ENCODE results near the gene SYNC.

GRCh38 chr1:32715901-32716311 lies 13.3 kb upstream of the SYNC start:
- TF ChIP-seq EZH2 (optimal IDR thresholded peaks at IDR 0.05; ENCODE audit: low read depth, low read length) (no peak), EZH2phosphoT487 (IDR thresholded peaks at IDR 0.05; ENCODE audit: low read length) (no peak)
- TF ChIP-seq, protein P1, sequence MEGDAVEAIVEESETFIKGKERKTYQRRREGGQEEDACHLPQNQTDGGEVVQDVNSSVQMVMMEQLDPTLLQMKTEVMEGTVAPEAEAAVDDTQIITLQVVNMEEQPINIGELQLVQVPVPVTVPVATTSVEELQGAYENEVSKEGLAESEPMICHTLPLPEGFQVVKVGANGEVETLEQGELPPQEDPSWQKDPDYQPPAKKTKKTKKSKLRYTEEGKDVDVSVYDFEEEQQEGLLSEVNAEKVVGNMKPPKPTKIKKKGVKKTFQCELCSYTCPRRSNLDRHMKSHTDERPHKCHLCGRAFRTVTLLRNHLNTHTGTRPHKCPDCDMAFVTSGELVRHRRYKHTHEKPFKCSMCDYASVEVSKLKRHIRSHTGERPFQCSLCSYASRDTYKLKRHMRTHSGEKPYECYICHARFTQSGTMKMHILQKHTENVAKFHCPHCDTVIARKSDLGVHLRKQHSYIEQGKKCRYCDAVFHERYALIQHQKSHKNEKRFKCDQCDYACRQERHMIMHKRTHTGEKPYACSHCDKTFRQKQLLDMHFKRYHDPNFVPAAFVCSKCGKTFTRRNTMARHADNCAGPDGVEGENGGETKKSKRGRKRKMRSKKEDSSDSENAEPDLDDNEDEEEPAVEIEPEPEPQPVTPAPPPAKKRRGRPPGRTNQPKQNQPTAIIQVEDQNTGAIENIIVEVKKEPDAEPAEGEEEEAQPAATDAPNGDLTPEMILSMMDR (IDR thresholded peaks at IDR 0.05; ENCODE audit: low read length) = no peak
